ENCODE results near the gene RSPO3. TPM values are rescaled to one million over a fixed set of nuclear protein-coding genes. Genes with fewer than 3 reads are reported as not detected.

The RSPO3 gene
- total RNA-seq, 1 donor from 2014 or later: 26.3 TPM

GRCh38 chr6:127215931-127216330, 97.5 kb downstream of the RSPO3 start:
- H3K36me3 Mint-ChIP-seq: no peaks in the 10 kb centered on the region
- H3K4me3 Mint-ChIP-seq: no peak overlapping the region
- no peaks in the 10 kb centered on the region for H3K9me3 Mint-ChIP-seq
- no peak overlapping the region for H3K27ac Mint-ChIP-seq
- no peaks in the 10 kb centered on the region for H3K4me1 Mint-ChIP-seq
- peaks cover 9% of the 10 kb centered on the region for H3K27me3 Mint-ChIP-seq (ENCODE audit: low read depth)
- no peak for DNase-seq (ENCODE audit: low spot score in 2 of 2, unreplicated experiment in 2 of 2)
- TF ChIP-seq CTCF (IDR thresholded peaks at IDR 0.05; ENCODE audit: unreplicated experiment): no peak

- Mint-ChIP-seq H3K36me3 (no peaks in the 10 kb centered on the region), H3K27ac (no peak overlapping the region), H3K4me1 (no peaks in the 10 kb centered on the region), H3K4me3 (no peak overlapping the region), H3K27me3 (ENCODE audit: low read depth) (peaks cover 8% of the 10 kb centered on the region), H3K9me3 (no peaks in the 10 kb centered on the region)
- no peak for TF ChIP-seq CTCF (IDR thresholded peaks at IDR 0.05; ENCODE audit: unreplicated experiment)
- DNase-seq (ENCODE audit: low spot score in 2 of 2, unreplicated experiment in 2 of 2): no peak
Observed at GRCh38 chr6:127216810-127217789, 98.6 kb downstream of the RSPO3 start.

GRCh38 chr6:127219869-127220268, 101.4 kb downstream of the RSPO3 start:
- no peak overlapping the region for H3K4me3 Mint-ChIP-seq

GRCh38 chr6:127221201-127221600, 102.7 kb downstream of the RSPO3 start:
- no peak for TF ChIP-seq CTCF (IDR thresholded peaks at IDR 0.05; ENCODE audit: unreplicated experiment)
- H3K4me3 Mint-ChIP-seq: no peak overlapping the region
- no peaks in the 10 kb centered on the region for H3K9me3 Mint-ChIP-seq
- no peak for DNase-seq (ENCODE audit: low spot score in 2 of 2, unreplicated experiment in 2 of 2)
- H3K4me1 Mint-ChIP-seq: peaks cover 2% of the 10 kb centered on the region
- H3K36me3 Mint-ChIP-seq: no peaks in the 10 kb centered on the region
- peaks cover 7% of the 10 kb centered on the region for H3K27me3 Mint-ChIP-seq (ENCODE audit: low read depth)
- no peak overlapping the region for H3K27ac Mint-ChIP-seq

More at GRCh38 chr6:127219869-127220268, 101.4 kb downstream of the RSPO3 start:
- Mint-ChIP-seq H3K9me3 (no peaks in the 10 kb centered on the region), H3K27me3 (ENCODE audit: low read depth) (peaks cover 7% of the 10 kb centered on the region), H3K27ac (no peak overlapping the region), H3K4me1 (no peaks in the 10 kb centered on the region), H3K36me3 (no peaks in the 10 kb centered on the region)
- no peak for DNase-seq (ENCODE audit: low spot score in 2 of 2, unreplicated experiment in 2 of 2)
- no peak for TF ChIP-seq CTCF (IDR thresholded peaks at IDR 0.05; ENCODE audit: unreplicated experiment)

GRCh38 chr6:127222418-127222817, 103.9 kb downstream of the RSPO3 start:
- Mint-ChIP-seq H3K36me3 (no peaks in the 10 kb centered on the region), H3K4me1 (peaks cover 2% of the 10 kb centered on the region), H3K4me3 (no peak overlapping the region), H3K27me3 (ENCODE audit: low read depth) (peaks cover 7% of the 10 kb centered on the region), H3K27ac (no peak overlapping the region), H3K9me3 (no peaks in the 10 kb centered on the region)
- DNase-seq (ENCODE audit: low spot score in 2 of 2, unreplicated experiment in 2 of 2): no peak
- no peak for TF ChIP-seq CTCF (IDR thresholded peaks at IDR 0.05; ENCODE audit: unreplicated experiment)

Measured in mesothelial cell of epicardium (in vitro differentiated cells).